Measurements from ENCODE around the gene SLIT3. TPM values are rescaled to one million over a fixed set of nuclear protein-coding genes. Genes with fewer than 3 reads are reported as not detected.
A peak's percentile ranks its signal among the peaks of the same experiment; 100 is the strongest.

SLIT3 gene
- total RNA-seq, 1 donor from 2014 or later: 3.2 TPM

GRCh38 chr5:169301386-169301934 lies 521 bp upstream of the SLIT3 start:
- DNase-seq (ENCODE audit: low spot score): no peak
- Mint-ChIP-seq H3K4me3 (ENCODE audit: unreplicated experiment) (peak overlapping the region; percentile 89), H3K27me3 (ENCODE audit: unreplicated experiment) (peaks cover 13% of the 10 kb centered on the region), H3K27ac (ENCODE audit: unreplicated experiment) (no peak overlapping the region), H3K4me1 (ENCODE audit: unreplicated experiment) (peaks cover 13% of the 10 kb centered on the region), H3K9me3 (ENCODE audit: unreplicated experiment) (no peaks in the 10 kb centered on the region), H3K36me3 (ENCODE audit: low read depth, unreplicated experiment) (no peaks in the 10 kb centered on the region)
- TF ChIP-seq CTCF (IDR thresholded peaks at IDR 0.05; ENCODE audit: unreplicated experiment): no peak

GRCh38 chr5:169299663-169300467 lies 1.1 kb downstream of the SLIT3 start:
- no peaks in the 10 kb centered on the region for H3K9me3 Mint-ChIP-seq (ENCODE audit: unreplicated experiment)
- H3K27me3 Mint-ChIP-seq (ENCODE audit: unreplicated experiment): peaks cover 13% of the 10 kb centered on the region
- TF ChIP-seq CTCF (IDR thresholded peaks at IDR 0.05; ENCODE audit: unreplicated experiment): no peak
- peak overlapping the region; percentile 63 for H3K4me3 Mint-ChIP-seq (ENCODE audit: unreplicated experiment)
- no peak overlapping the region for H3K27ac Mint-ChIP-seq (ENCODE audit: unreplicated experiment)
- no peak for DNase-seq (ENCODE audit: low spot score)
- H3K36me3 Mint-ChIP-seq (ENCODE audit: low read depth, unreplicated experiment): no peaks in the 10 kb centered on the region
- peaks cover 13% of the 10 kb centered on the region for H3K4me1 Mint-ChIP-seq (ENCODE audit: unreplicated experiment)

- Mint-ChIP-seq H3K4me3 (ENCODE audit: unreplicated experiment) (peak overlapping the region; percentile 33), H3K4me1 (ENCODE audit: unreplicated experiment) (peaks cover 13% of the 10 kb centered on the region), H3K27me3 (ENCODE audit: unreplicated experiment) (peaks cover 13% of the 10 kb centered on the region), H3K9me3 (ENCODE audit: unreplicated experiment) (no peaks in the 10 kb centered on the region), H3K36me3 (ENCODE audit: low read depth, unreplicated experiment) (no peaks in the 10 kb centered on the region), H3K27ac (ENCODE audit: unreplicated experiment) (no peak overlapping the region)
- no peak for TF ChIP-seq CTCF (IDR thresholded peaks at IDR 0.05; ENCODE audit: unreplicated experiment)
- DNase-seq (ENCODE audit: low spot score): no peak
These were observed 1.7 kb downstream of the SLIT3 start for GRCh38 chr5:169299191-169299662.

- TF ChIP-seq CTCF (IDR thresholded peaks at IDR 0.05; ENCODE audit: unreplicated experiment): no peak
- Mint-ChIP-seq H3K4me1 (ENCODE audit: unreplicated experiment) (peaks cover 13% of the 10 kb centered on the region), H3K27ac (ENCODE audit: unreplicated experiment) (no peak overlapping the region), H3K36me3 (ENCODE audit: low read depth, unreplicated experiment) (no peaks in the 10 kb centered on the region), H3K9me3 (ENCODE audit: unreplicated experiment) (no peaks in the 10 kb centered on the region), H3K4me3 (ENCODE audit: unreplicated experiment) (no peak overlapping the region), H3K27me3 (ENCODE audit: unreplicated experiment) (peaks cover 13% of the 10 kb centered on the region)
- DNase-seq (ENCODE audit: low spot score): no peak
These were observed 2.7 kb downstream of the SLIT3 start for GRCh38 chr5:169298193-169298592.
